GM12873 (cell line): ENCODE data around the gene ABCC4.

Experiments
- TF ChIP-seq, protein P1 (sequence below): IDR thresholded peaks from 2 replicates; pipeline ENCODE4 v1.5.1; 2012; ENCODE audit warnings: low read depth, mild to moderate bottlenecking, moderate library complexity, low read length, control low read depth; ENCODE audit not compliant: insufficient read depth; ENCODE audit errors: missing control alignments

ABCC4 gene

DNA sequence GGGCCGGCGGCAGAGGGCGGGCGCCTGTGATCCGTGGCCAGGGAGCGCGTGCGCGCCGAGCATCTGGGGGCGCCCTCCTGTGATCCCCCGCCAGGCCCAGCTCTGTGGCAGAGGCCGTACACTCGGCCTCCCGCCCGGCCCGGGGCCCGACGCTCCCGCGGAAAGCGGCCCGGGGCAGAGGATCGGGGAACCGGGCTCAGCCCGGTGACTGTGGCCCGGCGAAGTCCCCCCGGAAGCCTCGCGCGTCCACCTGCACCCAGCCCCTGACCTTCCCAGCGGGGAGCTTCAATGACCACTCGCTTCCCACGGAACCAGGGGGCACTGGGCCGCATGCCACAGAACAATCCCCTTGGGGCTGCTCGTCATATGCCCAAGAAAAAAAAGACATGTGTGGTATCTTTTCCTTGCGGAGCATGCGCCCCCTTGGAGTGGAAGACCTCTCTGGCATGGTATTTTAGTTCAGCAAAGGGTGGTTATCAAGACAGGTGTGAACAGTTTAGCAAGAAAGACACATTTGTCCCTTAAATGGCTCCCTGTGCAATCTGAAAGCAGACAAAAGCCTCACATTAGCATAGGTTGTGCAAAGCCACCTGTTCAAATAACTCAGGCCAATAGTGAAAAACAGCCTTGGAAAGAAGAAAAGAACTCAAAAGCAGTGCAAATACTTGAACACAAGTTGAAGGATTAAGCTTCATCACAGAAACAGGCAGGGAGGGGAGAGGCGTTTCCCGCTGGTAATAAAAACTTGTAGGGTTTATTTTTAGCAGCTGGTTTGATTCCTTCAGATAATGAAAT is 298.0 kb downstream of the ABCC4 start:
- TF ChIP-seq, protein P1, sequence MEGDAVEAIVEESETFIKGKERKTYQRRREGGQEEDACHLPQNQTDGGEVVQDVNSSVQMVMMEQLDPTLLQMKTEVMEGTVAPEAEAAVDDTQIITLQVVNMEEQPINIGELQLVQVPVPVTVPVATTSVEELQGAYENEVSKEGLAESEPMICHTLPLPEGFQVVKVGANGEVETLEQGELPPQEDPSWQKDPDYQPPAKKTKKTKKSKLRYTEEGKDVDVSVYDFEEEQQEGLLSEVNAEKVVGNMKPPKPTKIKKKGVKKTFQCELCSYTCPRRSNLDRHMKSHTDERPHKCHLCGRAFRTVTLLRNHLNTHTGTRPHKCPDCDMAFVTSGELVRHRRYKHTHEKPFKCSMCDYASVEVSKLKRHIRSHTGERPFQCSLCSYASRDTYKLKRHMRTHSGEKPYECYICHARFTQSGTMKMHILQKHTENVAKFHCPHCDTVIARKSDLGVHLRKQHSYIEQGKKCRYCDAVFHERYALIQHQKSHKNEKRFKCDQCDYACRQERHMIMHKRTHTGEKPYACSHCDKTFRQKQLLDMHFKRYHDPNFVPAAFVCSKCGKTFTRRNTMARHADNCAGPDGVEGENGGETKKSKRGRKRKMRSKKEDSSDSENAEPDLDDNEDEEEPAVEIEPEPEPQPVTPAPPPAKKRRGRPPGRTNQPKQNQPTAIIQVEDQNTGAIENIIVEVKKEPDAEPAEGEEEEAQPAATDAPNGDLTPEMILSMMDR, result no peak

DNA sequence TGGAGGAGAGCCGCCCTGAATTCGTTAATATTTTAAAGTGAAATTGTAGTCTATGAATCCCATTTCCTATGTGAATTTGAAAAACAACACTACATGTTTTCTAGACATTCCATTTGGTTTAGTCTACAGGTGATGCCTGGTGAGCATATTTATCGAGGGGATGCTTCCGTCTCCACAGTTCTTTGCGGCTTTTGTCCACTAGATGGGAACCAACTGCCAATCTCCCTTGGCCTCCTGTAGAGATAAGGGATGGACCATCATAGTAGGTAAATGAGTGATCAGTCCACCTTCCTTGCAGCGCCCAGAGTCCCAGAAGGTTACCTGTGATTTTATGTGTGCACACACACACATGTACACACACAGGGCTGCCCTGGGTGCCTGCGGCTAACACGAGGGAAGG is 299.1 kb downstream of the ABCC4 start:
- TF ChIP-seq, protein P1, result no peak

DNA sequence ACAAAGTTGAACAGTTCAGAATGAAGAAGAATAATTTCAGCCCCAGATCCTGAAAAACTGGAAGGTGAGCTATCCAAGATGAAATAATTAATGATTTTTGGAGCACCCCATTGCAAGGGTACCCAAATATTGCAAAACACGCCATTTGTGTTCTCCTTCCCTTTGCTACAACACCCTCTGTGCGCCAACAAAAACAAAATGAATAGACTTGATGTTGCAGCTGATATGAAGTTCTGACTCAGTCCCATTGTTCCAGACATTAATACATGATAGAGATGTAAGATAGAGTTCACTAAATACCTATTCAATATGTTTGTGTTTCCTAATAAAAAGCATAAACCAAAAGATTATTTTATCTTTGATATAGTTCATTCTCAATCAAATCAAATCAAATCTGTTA is 301.4 kb downstream of the ABCC4 start:
- TF ChIP-seq, protein P1, result no peak

DNA sequence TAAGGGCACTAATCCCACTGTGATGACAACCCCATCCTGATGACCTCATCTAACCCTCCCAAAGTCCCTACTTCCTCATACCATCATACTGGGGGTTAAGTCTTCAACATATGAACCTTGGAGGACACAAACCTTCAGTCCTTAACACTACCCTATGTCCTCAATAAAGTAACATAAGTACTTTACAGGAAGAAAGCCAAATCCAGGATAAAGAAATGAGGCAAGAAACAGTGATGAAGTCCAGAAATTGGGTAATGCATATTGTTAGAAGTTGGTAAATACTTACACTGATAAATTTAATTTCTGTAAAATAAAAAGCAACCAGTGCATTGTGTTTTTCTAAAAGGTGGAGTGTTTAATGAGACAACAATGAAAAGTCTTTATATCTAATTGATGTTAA is 304.1 kb downstream of the ABCC4 start:
- TF ChIP-seq, protein P1, result no peak

DNA sequence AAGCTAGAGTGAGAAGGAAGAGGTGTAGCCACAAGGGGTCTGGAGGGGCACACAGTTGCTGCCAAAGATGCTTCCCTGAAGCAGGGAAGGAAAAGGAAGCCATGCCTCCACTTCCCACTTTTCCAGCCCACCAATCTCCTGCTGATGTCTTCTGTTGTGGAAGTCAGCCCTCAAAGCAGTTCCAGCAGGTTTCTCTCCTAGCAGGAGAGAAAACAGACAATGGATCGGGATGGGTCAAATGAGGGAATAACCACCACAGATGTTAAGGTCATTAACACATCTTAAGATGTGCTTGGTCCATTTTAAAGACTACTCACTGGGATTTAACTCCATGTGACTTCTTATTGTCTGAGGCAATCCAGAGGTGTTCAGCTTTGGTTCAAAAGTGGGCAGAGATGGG is 304.8 kb downstream of the ABCC4 start:
- TF ChIP-seq, protein P1, result no peak

DNA sequence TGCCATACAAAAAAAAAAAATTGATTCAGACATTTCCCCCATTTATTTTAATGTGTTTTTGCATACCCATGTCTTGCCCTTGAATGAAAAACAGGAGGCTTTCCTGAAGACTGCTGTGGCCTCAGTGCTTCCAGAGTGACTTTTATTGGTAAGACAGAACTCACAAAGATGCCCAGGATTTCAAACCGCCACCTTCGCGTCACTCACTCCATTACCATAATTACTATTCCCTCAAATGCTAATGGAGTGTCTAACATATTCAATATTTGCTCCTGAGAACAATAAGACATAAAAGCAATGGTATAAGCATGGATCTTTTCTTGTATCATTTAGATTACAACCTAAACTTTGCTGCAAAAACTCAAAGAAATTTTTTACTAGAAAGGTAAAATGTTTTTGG is 306.7 kb downstream of the ABCC4 start:
- TF ChIP-seq, protein P1, result no peak

DNA sequence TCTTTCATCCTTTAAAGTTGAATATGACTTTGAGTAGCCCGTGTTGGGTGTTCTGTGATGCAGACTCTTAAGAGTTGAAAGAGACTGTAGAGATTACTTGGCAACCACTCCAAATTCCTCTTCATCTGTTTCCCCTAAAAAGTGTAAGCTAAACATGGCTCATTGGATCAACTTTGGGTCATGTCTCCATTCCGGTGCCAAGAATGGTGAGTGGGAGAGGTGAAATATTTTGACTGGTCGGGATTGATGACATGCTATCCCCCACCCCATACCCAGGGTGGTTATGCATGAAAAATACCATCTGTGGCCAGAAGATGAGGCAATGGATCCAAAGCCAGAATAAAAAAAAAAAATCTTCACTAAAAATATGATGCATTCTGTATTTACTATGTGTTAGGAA is 307.6 kb downstream of the ABCC4 start:
- TF ChIP-seq, protein P1, result no peak
